ENCODE measurements around the gene NNT. TPM values are rescaled to one million over a fixed set of nuclear protein-coding genes. Genes with fewer than 3 reads are reported as not detected.

The NNT gene
- total RNA-seq, 1 donor: 80.3 TPM

DNA sequence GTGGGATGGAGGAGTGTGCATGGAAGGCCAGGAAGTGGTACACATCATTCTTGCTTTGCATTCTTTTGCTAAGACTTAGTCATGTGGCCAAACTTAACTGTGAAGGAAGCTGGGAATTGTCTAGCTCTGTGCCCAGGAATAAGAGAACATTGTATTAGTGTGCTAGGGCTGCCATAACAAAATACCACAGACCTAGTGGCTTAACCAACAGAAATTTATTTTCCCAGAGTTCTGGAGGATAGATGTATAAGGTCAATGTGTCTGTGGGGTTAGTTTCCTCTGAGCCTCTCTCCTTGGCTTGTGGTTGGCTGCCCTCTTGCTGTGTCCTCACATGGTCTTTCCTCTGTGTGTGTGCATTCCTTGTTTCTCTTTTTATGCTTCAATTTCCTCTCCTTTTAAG lies 32.4 kb downstream of the NNT start:
- TF ChIP-seq, protein P1, sequence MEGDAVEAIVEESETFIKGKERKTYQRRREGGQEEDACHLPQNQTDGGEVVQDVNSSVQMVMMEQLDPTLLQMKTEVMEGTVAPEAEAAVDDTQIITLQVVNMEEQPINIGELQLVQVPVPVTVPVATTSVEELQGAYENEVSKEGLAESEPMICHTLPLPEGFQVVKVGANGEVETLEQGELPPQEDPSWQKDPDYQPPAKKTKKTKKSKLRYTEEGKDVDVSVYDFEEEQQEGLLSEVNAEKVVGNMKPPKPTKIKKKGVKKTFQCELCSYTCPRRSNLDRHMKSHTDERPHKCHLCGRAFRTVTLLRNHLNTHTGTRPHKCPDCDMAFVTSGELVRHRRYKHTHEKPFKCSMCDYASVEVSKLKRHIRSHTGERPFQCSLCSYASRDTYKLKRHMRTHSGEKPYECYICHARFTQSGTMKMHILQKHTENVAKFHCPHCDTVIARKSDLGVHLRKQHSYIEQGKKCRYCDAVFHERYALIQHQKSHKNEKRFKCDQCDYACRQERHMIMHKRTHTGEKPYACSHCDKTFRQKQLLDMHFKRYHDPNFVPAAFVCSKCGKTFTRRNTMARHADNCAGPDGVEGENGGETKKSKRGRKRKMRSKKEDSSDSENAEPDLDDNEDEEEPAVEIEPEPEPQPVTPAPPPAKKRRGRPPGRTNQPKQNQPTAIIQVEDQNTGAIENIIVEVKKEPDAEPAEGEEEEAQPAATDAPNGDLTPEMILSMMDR (IDR thresholded peaks at IDR 0.05; ENCODE audit: insufficient read depth, low read depth, low read length): no peak
- no peak for DNase-seq (ENCODE audit: low read depth)
- H3K4me3 ChIP-seq (ENCODE audit: low read depth, low read length): no peak overlapping the region

DNA sequence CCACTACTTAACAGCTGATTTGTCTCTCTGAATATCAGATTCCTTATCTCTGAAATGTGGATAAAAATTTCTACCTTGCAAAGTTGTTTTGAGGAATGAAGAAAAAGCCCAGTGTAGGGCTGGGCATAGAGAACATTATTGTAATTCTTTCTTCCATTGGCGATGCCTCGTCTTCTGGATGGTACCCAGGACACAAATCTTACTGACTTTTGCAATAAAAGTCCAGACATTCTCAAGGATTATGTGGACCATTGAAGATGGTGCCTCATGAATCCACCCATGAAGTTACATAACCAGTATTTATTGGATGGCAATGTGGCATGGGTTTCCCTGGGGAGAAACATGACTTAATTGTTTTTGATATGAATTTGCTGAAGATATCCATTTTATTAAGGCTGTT lies 33.1 kb downstream of the NNT start:
- TF ChIP-seq, protein P1 (IDR thresholded peaks at IDR 0.05; ENCODE audit: insufficient read depth, low read depth, low read length): no peak
- H3K4me3 ChIP-seq (ENCODE audit: low read depth, low read length): no peak overlapping the region
- peak; percentile 57 for DNase-seq (ENCODE audit: low read depth)

DNA sequence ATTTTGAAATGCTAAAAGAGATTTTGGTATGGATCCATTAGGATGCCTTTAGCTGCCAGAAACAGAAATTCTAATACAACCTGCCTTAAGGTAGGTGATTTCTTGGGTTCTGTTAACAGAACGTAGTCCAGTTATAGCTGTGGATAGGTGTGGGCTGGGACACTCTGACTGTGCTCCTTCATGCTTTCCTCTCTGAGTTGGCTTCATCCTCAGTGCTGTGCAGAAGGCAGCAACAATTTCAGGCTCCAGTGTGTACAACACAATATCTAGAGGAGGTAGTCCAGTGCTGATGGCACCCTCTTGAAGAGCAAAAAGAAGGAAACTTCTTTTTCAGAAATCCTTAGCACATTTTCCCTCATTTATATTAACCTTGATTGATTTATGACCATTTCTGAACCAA lies 34.4 kb downstream of the NNT start:
- TF ChIP-seq, protein P1 (IDR thresholded peaks at IDR 0.05; ENCODE audit: insufficient read depth, low read depth, low read length): no peak
- DNase-seq (ENCODE audit: low read depth): no peak
- H3K4me3 ChIP-seq (ENCODE audit: low read depth, low read length): no peak overlapping the region

- no peak overlapping the region for H3K4me3 ChIP-seq (ENCODE audit: low read depth, low read length)
- DNase-seq (ENCODE audit: low read depth): no peak
- TF ChIP-seq, protein P1 (IDR thresholded peaks at IDR 0.05; ENCODE audit: insufficient read depth, low read depth, low read length): no peak
Measured at GRCh38 chr5:43638107-43638506, 35.1 kb downstream of the NNT start.

GRCh38 chr5:43638546-43638945 lies 35.6 kb downstream of the NNT start:
- TF ChIP-seq, protein P1 (IDR thresholded peaks at IDR 0.05; ENCODE audit: insufficient read depth, low read depth, low read length): no peak
- H3K4me3 ChIP-seq (ENCODE audit: low read depth, low read length): no peak overlapping the region
- no peak for DNase-seq (ENCODE audit: low read depth)

DNA sequence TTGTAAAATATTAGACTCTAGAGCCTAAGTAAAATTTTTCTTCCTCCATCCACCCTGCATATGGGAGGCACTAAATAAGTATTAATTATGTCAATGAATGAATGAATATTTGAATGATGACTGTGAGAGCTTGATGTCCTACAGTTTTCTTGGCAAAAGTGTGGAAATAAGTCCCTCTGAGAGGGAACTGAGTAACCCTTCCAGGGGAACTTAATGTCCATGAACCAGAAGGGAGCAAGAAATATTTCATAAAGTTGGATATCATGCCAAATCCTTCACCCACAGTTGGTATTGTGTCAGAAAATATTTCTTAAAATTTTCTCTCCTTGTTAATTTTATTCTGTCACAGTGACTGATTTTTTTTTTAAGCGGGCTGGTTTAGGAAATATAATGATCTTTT lies 36.6 kb downstream of the NNT start:
- TF ChIP-seq, protein P1 (IDR thresholded peaks at IDR 0.05; ENCODE audit: insufficient read depth, low read depth, low read length): no peak

DNA sequence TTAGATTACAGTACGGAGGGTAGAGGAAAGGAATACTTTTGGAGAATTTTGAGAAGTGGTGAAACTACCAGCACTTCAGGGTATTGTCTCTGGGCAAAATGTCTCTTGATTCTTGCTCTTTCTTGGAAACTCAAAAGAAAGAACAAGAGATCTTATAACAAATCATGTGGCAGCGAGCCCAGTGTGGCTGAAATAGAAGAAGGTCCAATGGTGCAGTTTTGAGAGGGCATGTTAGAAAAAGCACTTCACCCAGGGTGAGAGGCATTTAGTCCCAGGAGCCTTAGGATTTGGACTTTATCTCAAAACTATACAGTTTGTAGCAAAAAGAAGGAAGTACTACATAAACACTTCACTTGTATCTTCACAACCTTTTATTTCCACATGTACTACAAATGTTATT lies 39.4 kb downstream of the NNT start:
- no peak for DNase-seq (ENCODE audit: low read depth)
- TF ChIP-seq, protein P1 (IDR thresholded peaks at IDR 0.05; ENCODE audit: insufficient read depth, low read depth, low read length): no peak

More for the DNA sequence above, 36.6 kb downstream of the NNT start:
- no peak for DNase-seq (ENCODE audit: low read depth)
- H3K4me3 ChIP-seq (ENCODE audit: low read depth, low read length): no peak overlapping the region

More for the DNA sequence above, 39.4 kb downstream of the NNT start:
- H3K4me3 ChIP-seq (ENCODE audit: low read depth, low read length): no peak overlapping the region

Data from fibroblast of villous mesenchyme (primary cell).